Stomach (tissue), 9 donors: Measurements from ENCODE around the gene SMPDL3A. TPM values are rescaled to one million over a fixed set of nuclear protein-coding genes. Genes with fewer than 3 reads are reported as not detected.

Source experiments
- DNase-seq, 2 donors: peaks; one replicate each; pipeline versions ENCODE4 v3.0.0 to v3.0.0-alpha.2; 2013 to 2019
- H3K27ac ChIP-seq, 5 donors: fragments of 200-600 bp in 4 of 5; sonication (generic) in 4 of 5; one replicate each; pipeline ENCODE4 v1.5.1; 2013 to 2019; ENCODE audit warnings: mild to moderate bottlenecking in 1 of 5, moderate library complexity in 1 of 5
- H3K27me3 ChIP-seq, 3 donors: fragments of 200-600 bp; sonication (generic); one replicate each; pipeline ENCODE4 v1.5.1; 2017 to 2019; ENCODE audit warnings: mixed run types in 1 of 3
- H3K36me3 ChIP-seq, 4 donors: fragments of 200-600 bp; sonication (generic); 1 replicate in 3 of 4; 2 replicates in 1 of 4; pipeline ENCODE4 v1.5.1; 2016 to 2019
- H3K4me1 ChIP-seq, 4 donors: fragments of 200-600 bp; sonication (generic); one replicate each; pipeline ENCODE4 v1.5.1; 2016 to 2019
- H3K4me3 ChIP-seq, 4 donors: fragments of 200-600 bp; sonication (generic) in 3 of 4; one replicate each; pipeline ENCODE4 v1.5.1; 2016 to 2019; ENCODE audit warnings: mild to moderate bottlenecking in 1 of 4
- H3K9me3 ChIP-seq, 4 donors: fragments of 200-600 bp; sonication (generic); one replicate each; pipeline ENCODE4 v1.5.1; 2016 to 2019
- EP300 ChIP-seq: sonication (generic); formaldehyde crosslinking; IDR thresholded peaks from one replicate; pipeline ENCODE4 v1.6.1; 2017; ENCODE audit warnings: antibody characterized with exemption
- POLR2A ChIP-seq, 4 donors: fragments of 450-650 bp; IDR thresholded peaks; one replicate each; pipeline ENCODE4 v1.6.1; 2016; ENCODE audit warnings: antibody characterized with exemption in 4 of 4, control low read depth in 2 of 4, mild to moderate bottlenecking in 1 of 4, moderate library complexity in 1 of 4
- POLR2AphosphoS5 ChIP-seq, 3 donors: sonication (generic); formaldehyde crosslinking; IDR thresholded peaks; one replicate each; pipeline ENCODE4 v1.6.1; 2016; ENCODE audit warnings: antibody characterized with exemption in 3 of 3
- WGBS, 5 donors: extraction: QIAGEN DNeasy Blood & Tissue Kit in 3 of 5; methylation state at CpG; one replicate each; pipeline versions ENCODE4 v1.1.5 to v1.1.7; 2013 to 2018; 5-methylcytosine and 5-hydroxymethylcytosine counted together
- intact Hi-C: fragments of 100-400 bp; cut with DNase I; formaldehyde crosslinking; loops from one replicate; pipeline ENCODE4 v1.15.1; 2023; ENCODE audit warnings: low total_unique reads
- polyA plus RNA-seq, 3 donors: library from polyadenylated mRNA; stranded (reverse); fragments of 200-250 nt; gene quantifications; one replicate each; pipeline ENCODE4 v1.2.3, GENCODE V29; 2013
- small RNA-seq, 4 donors: library from RNA; depleted of rRNA; stranded (forward); fragments of <200 nt; gene quantifications; one replicate each; pipeline ENCODE3, GENCODE V24; 2016
- total RNA-seq, 5 donors: library from RNA; depleted of rRNA; stranded (reverse); fragments of >200 nt; gene quantifications; one replicate each; pipeline versions ENCODE4 v1.1.0 to v1.2.3, GENCODE V29; 2014 to 2016
- TF ChIP-seq, protein P1 (sequence below), 7 experiments: fragments of 450-650 bp in 4 of 7; fragments of 200-600 bp in 3 of 7; sonication (generic) in 3 of 7; IDR thresholded peaks; one replicate each; pipeline ENCODE4 v1.5.1; 2016 to 2019; ENCODE audit warnings: antibody characterized with exemption in 7 of 7, control low read depth in 2 of 7, mild to moderate bottlenecking in 1 of 7
- donor health status: healthy with polysubstance abuse.
- donor health status: Bipolar disorder and iron deficiency.
- donor health status: healthy.

Gene SMPDL3A
- total and polyA plus RNA-seq, 8 donors, result 4.5 to 34.2 (median 16.7) TPM

DNA sequence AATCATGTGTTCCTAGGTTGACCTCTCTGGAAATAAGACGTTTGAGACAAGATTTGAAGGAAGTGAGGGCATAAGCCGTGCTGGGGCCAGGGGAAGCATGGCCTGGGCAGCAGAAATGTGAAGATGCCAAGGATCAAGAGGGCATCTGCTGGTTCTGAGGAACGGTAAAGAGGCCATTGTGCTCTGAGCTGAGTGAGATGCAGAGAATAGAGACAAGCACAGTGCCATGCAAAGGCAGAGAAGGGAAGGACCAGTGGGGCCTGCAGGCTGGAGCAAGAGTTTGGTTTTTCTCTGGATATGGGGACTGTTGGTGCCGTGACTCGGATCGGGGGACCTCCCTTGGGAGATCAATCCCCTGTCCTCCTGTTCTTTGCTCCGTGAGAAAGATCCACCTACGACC lies 50.8 kb downstream of the SMPDL3A start:
- Histone ChIP-seq H3K4me3 (no peak overlapping the region), H3K9me3 (no peaks in the 10 kb centered on the region), H3K4me1 (no peaks in the 10 kb centered on the region), H3K27ac (no peak overlapping the region), H3K36me3 (no peaks in the 10 kb centered on the region), H3K27me3 (no peaks in the 10 kb centered on the region)
- intact Hi-C loops, result loop anchor here (5.0 kb wide), 1 partner anchor 93 kb away; no protein-coding TSS in a partner anchor
- 66 to 69% (median 68%) methylated on average over 6 to 8 of the region's 8 CpGs for WGBS, 5 donors
- DNase-seq, result no peak
- TF ChIP-seq EP300 (no peak), POLR2A (IDR thresholded peaks at IDR 0.05) (no peak), POLR2AphosphoS5 (IDR thresholded peaks at IDR 0.05) (no peak)
- TF ChIP-seq, protein P1, sequence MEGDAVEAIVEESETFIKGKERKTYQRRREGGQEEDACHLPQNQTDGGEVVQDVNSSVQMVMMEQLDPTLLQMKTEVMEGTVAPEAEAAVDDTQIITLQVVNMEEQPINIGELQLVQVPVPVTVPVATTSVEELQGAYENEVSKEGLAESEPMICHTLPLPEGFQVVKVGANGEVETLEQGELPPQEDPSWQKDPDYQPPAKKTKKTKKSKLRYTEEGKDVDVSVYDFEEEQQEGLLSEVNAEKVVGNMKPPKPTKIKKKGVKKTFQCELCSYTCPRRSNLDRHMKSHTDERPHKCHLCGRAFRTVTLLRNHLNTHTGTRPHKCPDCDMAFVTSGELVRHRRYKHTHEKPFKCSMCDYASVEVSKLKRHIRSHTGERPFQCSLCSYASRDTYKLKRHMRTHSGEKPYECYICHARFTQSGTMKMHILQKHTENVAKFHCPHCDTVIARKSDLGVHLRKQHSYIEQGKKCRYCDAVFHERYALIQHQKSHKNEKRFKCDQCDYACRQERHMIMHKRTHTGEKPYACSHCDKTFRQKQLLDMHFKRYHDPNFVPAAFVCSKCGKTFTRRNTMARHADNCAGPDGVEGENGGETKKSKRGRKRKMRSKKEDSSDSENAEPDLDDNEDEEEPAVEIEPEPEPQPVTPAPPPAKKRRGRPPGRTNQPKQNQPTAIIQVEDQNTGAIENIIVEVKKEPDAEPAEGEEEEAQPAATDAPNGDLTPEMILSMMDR (IDR thresholded peaks at IDR 0.05), result no peak

DNA sequence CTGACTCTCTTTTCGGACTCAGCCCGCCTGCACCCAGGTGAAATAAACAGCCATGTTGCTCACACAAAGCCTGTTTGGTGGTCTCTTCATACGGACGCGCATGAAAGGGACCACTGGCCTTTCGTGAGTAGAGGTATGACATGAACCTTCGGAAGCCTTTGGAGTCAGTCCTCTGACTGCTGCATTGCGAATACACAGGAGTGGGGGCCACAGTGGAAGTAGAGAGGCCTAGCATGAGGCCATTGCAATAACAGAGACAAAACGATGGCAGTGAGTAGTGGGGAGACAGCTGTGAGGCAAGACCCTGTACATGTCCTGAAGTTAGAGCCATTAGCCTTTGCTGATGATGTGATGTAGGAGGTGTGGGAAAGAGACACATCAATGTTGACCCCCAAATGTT lies 56.4 kb downstream of the SMPDL3A start:
- Histone ChIP-seq H3K27me3 (no peaks in the 10 kb centered on the region), H3K9me3 (no peaks in the 10 kb centered on the region), H3K27ac (no peak overlapping the region), H3K36me3 (no peaks in the 10 kb centered on the region), H3K4me3 (no peak overlapping the region), H3K4me1 (no peaks in the 10 kb centered on the region)
- no peak for DNase-seq
- WGBS, 5 donors, result 94 to 99% (median 95%) methylated on average over 8 to 9 of the region's 9 CpGs
- intact Hi-C loops, result no loop called here
- no peak for TF ChIP-seq EP300
- TF ChIP-seq, protein P1 (IDR thresholded peaks at IDR 0.05), result no peak
- TF ChIP-seq POLR2AphosphoS5 (IDR thresholded peaks at IDR 0.05), result no peak
- no peak for TF ChIP-seq POLR2A (IDR thresholded peaks at IDR 0.05)

DNA sequence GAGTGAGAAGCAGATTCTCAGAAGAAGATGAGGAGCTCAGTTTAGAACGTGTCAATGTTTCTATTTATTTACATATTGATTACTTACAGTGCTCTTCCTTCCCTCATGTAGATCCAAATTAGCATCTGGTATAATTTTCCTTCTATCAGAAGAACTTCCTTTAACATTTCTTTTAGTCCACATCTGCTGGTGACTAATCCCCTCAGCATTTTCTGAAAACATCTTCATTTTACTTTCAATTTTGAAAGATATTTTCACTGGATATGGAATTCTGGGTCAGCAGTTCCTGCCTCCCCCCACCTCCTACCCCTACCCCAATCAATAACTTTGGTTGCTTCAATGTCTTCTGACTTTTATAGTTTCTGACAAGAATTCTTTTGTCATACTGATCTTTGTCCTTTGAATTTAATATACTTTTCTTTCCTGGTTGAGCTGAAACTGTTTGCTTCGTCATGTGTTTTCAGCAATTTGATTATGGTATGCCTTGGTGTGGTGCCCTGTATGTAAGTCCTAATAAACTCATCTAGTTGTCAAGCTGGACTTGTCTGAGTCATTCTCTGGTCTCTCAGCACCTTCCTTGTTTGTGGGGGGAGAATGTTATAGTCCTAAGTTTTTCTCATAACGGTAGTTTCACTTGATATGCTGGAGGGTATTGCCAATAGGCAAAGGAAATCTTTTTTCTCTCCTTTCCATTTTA lies 57.0 kb downstream of the SMPDL3A start:
- TF ChIP-seq POLR2AphosphoS5 (IDR thresholded peaks at IDR 0.05) (no peak), POLR2A (IDR thresholded peaks at IDR 0.05) (no peak), EP300 (no peak)
- TF ChIP-seq, protein P1 (IDR thresholded peaks at IDR 0.05), result no peak
- intact Hi-C loops, result no loop called here
- no peak overlapping the region for H3K4me3 ChIP-seq
- H3K9me3 ChIP-seq, result no peaks in the 10 kb centered on the region
- H3K27ac ChIP-seq, result no peak overlapping the region
- DNase-seq, result no peak
- no peaks in the 10 kb centered on the region for H3K27me3 ChIP-seq
- no peaks in the 10 kb centered on the region for H3K4me1 ChIP-seq
- 61 to 69% (median 66%) methylated on average over 3 of the region's 3 CpGs for WGBS, 5 donors
- H3K36me3 ChIP-seq, result no peaks in the 10 kb centered on the region

DNA sequence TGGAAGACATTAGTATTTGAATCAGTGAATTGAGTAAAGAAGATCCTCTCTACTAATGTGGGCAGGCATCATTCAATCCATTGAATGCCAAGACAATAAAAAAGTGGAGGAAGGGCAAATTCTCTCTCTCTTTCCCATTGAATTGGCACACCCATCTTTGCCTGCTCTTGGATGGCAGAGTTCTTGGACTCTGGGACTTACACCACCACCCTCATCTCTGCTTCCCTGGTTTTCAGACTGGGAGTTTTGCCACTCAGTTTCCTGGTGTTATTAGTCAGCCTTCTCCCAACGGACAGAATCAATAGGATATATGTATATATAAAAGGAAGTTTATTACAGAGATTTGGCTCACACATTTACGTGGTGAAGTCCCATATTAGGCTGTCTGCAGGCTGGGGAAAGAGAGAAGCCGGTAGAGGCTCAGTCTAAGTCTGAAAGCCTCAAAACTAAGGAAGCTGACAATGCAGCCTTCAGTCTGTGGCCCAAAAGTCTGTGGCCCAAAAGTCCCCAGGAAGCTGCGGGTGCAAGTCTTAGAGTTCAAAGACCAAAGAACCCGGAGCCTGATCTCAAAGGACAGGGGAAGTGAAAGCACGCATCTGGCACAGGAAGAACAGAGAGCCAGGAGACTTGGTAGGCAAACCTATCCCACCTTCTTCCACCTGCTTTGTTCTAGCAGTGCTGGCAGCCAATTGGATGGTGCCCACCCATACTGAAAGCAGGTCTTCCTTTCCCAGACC lies 64.4 kb downstream of the SMPDL3A start:
- no peak for TF ChIP-seq POLR2A (IDR thresholded peaks at IDR 0.05)
- 54 to 85% (median 69%) methylated on average over 6 of the region's 6 CpGs for WGBS, 5 donors
- H3K36me3 ChIP-seq, result no peaks in the 10 kb centered on the region
- H3K4me1 ChIP-seq, result no peaks in the 10 kb centered on the region
- H3K27ac ChIP-seq, result no peak overlapping the region
- no peaks in the 10 kb centered on the region for H3K9me3 ChIP-seq
- no peaks in the 10 kb centered on the region for H3K27me3 ChIP-seq
- H3K4me3 ChIP-seq, result no peak overlapping the region
- intact Hi-C loops, result no loop called here
- DNase-seq, result no peak

Small RNAs within 50 kb of the gene (small RNA-seq; reads per million reads assigned to genes)
- 0 to 0.08 (median 0) reads per million in 4 donors for gene RN7SL564P

Other genes with a start within 250 kb of the SMPDL3A start
- 10 to 100 TPM in 4 of 5 donors, 1 to 10 TPM in 1; 7.6 to 61.1 (median 20.3) TPM for gene PKIB, start 178.9 kb upstream of the SMPDL3A start, total RNA-seq
- 100 to 1,000 TPM in 1 of 3 donors, 10 to 100 TPM in 2; 17.2 to 128 (median 32.6) TPM for gene PKIB, start 178.9 kb upstream of the SMPDL3A start, polyA plus RNA-seq
- gene FABP7, start 9.5 kb upstream of the SMPDL3A start, total RNA-seq, result 1 to 10 TPM in 1 of 5 donors, not detected in 4; 2.8 TPM
- not detected for gene FABP7, start 9.5 kb upstream of the SMPDL3A start, polyA plus RNA-seq
- 10 to 100 TPM in 1 of 5 donors, under 1 TPM in 1, not detected in 3; 0.92 to 59.8 TPM for gene CLVS2, start 207.0 kb downstream of the SMPDL3A start, total RNA-seq
- under 1 TPM in 1 of 3 donors, not detected in 2; 0.03 TPM for gene CLVS2, start 207.0 kb downstream of the SMPDL3A start, polyA plus RNA-seq